Fibroblast of upper back skin (primary cell): ENCODE results near the gene NFILZ.
A peak's percentile ranks its signal among the peaks of the same experiment; 100 is the strongest.

Source experiments
- DNase-seq: peaks from one replicate; pipeline ENCODE4 v3.0.0-alpha.2; 2013

Gene NFILZ

DNA sequence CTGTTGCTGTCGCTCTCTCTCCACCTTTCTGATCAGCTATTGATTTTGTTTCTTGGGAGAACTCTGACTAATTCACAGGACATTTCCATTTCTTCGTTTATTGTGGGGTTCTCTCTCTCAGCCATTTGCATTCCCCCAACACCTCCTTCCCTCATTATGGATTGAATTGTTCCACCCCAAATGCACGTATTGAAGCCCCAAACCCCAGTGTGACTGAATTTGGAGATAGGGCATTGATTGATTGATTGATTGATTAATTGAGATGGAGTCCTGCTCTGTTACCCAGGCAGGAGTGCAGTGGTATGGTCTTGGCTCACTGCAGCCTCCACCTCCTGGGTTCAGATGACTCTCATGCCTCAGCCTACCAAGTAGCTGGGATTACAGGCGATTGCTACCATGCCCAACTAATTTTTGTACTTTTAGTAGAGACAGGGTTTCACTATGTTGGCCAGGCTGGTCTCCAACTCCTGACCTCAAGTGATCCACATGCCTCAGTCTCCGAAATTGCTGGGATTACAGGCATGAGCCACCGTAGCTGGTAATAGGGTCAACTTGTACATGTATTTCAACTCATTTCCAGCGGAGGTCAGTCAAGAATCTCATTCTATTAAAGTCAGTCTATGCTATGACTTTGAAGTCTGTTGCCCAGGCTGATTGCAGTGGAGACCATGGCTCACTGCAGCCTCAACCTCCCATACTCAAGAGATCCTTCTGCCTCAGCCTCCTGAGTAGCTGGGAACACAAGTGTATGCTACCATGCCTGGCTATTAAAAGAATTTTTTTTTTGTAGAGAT is 13.6 kb downstream of the NFILZ start:
- no peak for DNase-seq

DNA sequence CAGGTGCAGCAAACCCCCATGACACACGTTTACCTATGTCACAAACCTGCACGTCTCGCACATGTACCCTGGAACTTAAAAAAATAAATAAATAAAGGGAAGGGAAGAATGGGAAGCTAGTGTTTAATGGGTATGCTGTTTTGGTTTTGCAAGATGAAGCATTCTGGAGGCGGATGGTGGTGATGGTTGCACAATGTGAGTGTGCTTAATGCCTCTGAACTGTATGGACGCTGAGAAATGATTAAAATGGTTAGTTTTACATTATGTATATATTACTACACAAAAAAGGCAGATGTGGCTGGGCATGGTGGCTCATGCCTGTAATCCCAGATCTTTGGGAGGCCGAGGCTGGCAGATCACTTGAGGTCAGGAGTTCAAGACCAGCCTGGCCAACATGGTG is 17.8 kb downstream of the NFILZ start:
- DNase-seq = no peak

DNA sequence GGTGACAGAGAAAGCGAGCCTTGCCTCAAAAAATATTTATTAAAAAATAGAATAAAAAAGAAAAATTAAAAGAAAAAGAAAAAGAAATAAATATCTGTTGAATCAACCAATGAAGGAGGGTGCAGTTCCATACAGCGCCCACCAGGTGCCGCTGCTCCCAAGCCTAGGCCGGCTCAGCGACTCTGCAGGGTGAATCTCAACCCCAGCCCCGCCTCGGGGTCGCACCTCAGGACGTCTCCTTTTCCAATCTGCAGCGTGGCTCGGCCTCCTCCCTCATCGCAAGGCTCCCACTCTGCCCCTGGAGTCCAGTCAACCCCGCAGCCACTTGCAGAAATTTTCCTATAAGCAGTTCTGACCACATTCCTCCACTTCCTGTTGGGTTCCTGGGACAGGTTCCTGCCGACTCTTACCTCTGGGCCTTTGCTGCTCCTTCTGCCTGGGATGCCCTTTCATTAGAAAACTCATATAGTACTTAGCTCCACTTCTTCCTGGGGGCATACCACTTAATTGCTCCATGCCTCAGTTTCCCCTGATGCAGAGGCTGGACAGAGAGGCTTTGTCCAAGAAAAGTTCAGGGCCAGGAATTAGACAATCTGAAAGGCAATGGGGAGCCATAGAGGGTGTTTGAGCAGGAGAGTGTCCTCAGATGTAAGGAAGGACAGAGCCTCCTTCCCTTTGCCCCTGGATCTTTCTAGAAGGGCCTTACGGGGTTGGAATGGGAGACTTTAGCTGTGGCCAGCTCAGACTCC is 24.3 kb downstream of the NFILZ start:
- DNase-seq = peak; percentile 24

DNA sequence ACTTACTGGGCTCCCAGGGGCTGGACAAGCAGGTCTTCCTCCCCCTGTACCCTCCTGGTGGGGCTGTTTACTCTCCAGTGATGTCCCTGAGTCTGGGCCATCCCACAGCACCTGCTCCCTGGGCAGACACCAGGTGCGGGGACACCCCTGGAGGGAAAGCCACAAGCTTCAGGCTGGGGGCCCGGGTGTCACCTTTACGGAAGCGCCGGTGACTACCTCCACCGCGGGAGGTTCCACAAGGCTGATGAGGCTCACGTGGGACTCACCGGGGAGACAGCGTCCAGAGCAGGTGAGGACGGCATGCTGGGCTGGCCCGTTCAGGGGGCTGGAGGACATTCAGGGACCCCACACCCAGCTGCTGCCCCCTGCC is 24.9 kb downstream of the NFILZ start:
- no peak for DNase-seq

GRCh38 chr19:8657869-8658268 is 27.4 kb downstream of the NFILZ start:
- DNase-seq = no peak

- DNase-seq = no peak
These were observed 29.5 kb downstream of the NFILZ start for GRCh38 chr19:8659905-8660304.

DNA sequence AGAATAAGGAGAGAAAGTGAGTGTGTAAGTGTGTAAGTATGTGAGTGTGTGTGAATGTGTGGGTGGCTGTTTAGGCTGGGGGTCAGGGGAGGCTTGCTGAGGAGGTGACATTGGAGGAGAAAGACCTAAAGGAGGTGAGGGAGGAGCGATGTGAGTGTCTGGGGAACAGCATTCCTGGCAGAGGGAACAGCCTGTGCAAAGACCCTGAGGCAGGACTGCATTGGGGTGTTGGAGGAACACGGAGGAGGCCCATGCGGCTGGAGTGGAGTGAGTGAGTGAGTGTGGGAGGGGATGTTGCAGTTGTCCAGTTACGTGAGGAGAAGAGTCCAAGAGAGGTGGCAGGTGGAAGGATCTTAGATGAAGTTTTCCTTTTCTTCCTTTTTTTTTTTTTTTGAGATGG is 31.8 kb downstream of the NFILZ start:
- DNase-seq = no peak

GRCh38 chr19:8663920-8664670 is 33.7 kb downstream of the NFILZ start:
- no peak for DNase-seq

DNA sequence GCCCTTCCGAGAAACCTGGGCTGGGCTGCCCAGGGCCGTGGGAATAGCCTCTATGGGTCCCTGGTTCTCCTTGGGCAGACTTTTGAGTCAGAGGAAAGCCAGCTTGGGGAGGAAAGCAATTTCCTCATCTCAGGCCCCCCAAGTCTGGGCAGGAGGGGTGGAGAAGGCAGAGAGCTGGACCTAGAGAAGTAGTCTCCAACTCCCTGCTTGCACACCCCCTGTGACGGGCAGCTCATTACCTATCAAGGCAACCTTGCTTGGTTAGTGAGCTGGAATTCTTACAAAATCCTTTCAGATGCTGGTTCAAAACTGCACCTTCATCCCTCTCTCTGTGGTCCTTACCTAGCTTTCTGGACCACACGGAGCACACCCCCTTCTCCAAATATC is 34.2 kb downstream of the NFILZ start:
- no peak for DNase-seq

DNA sequence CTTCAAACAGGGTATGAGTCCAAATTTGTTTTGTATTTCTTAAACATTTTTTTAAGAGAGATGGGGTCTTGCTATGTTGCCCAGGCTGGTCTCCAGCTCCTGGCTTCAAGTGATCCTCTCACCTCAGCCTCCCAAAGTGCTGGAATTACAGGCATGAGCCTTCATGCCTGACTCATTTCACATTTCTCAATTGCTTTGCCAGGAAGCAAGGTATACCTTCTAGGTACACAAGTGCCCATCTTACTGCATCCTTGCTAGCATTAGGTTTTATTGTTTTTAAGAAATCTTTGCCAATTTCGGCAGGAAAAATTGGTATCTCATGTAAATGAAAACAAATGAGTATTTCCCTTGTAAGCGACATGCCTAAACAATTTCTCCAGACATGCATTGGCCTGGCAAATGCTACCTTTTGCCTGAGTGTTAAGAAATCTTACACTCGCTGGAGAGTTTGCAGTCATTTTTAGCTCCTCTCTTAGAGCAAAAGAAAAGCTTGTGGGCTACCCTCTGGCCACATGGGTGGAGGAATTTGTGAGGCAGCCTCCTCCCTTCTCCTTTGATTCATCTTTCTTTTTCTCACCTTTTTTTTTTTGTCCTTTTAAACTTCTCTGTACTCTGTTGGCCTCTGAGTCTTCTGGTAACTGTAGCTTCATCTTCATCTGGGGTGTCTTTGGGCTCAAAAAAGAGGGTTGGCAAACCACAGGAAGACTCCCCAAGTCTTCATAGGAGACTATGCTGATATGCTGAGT is 35.2 kb downstream of the NFILZ start:
- no peak for DNase-seq

DNA sequence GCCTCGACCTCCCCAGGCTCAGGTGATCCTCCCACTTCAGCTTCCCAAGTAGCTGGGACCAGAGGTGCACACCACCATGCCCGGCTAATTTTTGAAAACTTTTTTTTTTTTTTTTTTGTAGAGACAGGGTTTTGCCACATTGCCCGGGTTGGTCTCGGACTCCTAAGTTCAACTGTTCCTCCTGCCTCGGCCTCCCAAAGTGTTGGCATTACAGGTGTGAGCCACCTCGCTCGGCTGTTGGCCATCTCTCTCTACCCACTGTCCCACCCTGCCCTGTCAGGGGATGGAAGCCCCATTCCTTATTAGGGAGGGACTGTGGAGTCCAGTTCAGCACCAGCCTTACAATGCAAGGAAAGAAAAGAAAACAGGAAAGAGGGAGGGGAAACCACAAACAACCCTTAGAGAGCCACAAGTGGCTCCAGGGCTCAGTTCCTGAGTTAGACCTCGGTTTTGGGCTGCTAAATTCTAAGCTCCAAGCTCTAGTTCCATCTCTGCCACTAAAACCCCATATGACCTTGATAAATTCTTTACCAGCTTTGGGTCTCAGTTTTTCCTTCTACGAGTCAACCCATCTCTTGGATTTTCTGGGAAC is 36.5 kb downstream of the NFILZ start:
- DNase-seq = no peak

GRCh38 chr19:8673276-8673891 is 43.0 kb downstream of the NFILZ start:
- no peak for DNase-seq

GRCh38 chr19:8675066-8675465 is 44.6 kb downstream of the NFILZ start:
- DNase-seq = no peak

DNA sequence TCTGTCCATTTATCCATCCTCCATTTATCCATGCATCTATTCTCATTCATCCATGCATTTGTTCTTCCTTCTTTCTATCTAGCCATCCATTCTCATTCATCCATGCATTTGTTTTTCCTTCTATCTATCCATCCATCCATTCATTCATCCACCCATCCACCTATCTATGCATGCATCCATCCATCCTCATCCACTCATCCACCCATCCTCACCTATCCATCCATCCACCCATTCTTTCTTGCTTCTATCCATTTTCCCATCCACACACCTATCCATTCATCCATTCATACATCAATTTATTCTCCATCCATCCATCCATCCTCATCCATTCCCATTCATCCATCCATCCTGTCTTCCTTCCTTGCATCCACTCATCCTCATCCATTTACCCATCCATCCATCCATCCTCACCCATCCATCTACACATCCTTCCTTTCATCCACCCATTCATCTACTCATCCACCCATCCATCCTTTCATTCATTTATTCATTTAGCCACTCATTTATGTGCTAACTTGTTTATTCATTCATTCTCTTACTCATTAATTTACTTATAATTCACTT is 47.9 kb downstream of the NFILZ start:
- no peak for DNase-seq
